Measurements from ENCODE around the gene SYVN1. TPM values are rescaled to one million over a fixed set of nuclear protein-coding genes. Genes with fewer than 3 reads are reported as not detected.

SYVN1 gene
- total and polyA plus RNA-seq, 4 donors, result 5.5 to 64.0 (median 38.2) TPM

- Histone ChIP-seq H3K27me3 (ENCODE audit: control insufficient read depth in 1 of 2, insufficient read depth in 2 of 2, low read length in 1 of 2) (no peaks in the 10 kb centered on the region), H3K4me3 (ENCODE audit: low read length in 2 of 2) (no peak overlapping the region), H3K27ac (ENCODE audit: low read depth in 1 of 2, low read length in 2 of 2) (no peak overlapping the region), H3K9me3 (ENCODE audit: control insufficient read depth, low read length) (no peaks in the 10 kb centered on the region), H3K36me3 (ENCODE audit: control insufficient read depth in 1 of 2, insufficient read depth in 2 of 2, low read length in 1 of 2) (peaks cover 0 to 4% of the 10 kb centered on the region in 2 donors), H3K4me1 (ENCODE audit: control insufficient read depth in 1 of 2, insufficient read depth in 2 of 2, low read length in 2 of 2) (no peaks in the 10 kb centered on the region)
- WGBS, 2 donors, result 78 to 79% methylated on average over 4 of the region's 4 CpGs
- intact Hi-C loops (cut with DNase I), result no loop called here
- ATAC-seq (ENCODE audit: low FRiP score) (no peak), DNase-seq (no peak)
Measured at GRCh38 chr11:65104628-65105027, 29.7 kb downstream of the SYVN1 start.

GRCh38 chr11:65103476-65103875, 30.8 kb downstream of the SYVN1 start:
- Histone ChIP-seq H3K27me3 (ENCODE audit: control insufficient read depth in 1 of 2, insufficient read depth in 2 of 2, low read length in 1 of 2) (no peaks in the 10 kb centered on the region), H3K27ac (ENCODE audit: low read depth in 1 of 2, low read length in 2 of 2) (no peak overlapping the region)

GRCh38 chr11:65102142-65103095, 31.9 kb downstream of the SYVN1 start:
- Histone ChIP-seq H3K4me3 (ENCODE audit: low read length in 2 of 2) (no peak overlapping the region), H3K27me3 (ENCODE audit: control insufficient read depth in 1 of 2, insufficient read depth in 2 of 2, low read length in 1 of 2) (no peaks in the 10 kb centered on the region), H3K27ac (ENCODE audit: low read depth in 1 of 2, low read length in 2 of 2) (peak overlapping the region in 1 of 2 donors; percentile 53), H3K9me3 (ENCODE audit: control insufficient read depth, low read length) (no peaks in the 10 kb centered on the region), H3K36me3 (ENCODE audit: control insufficient read depth in 1 of 2, insufficient read depth in 2 of 2, low read length in 1 of 2) (no peaks in the 10 kb centered on the region), H3K4me1 (ENCODE audit: control insufficient read depth in 1 of 2, insufficient read depth in 2 of 2, low read length in 2 of 2) (no peaks in the 10 kb centered on the region)
- ATAC-seq (ENCODE audit: low FRiP score) (peak; percentile 62), DNase-seq (no peak)
- intact Hi-C loops (cut with DNase I), result no loop called here
- 36 to 41% methylated on average over 8 of the region's 8 CpGs for WGBS, 2 donors

More at GRCh38 chr11:65103476-65103875, 30.8 kb downstream of the SYVN1 start:
- H3K4me3 ChIP-seq (ENCODE audit: low read length in 2 of 2), result no peak overlapping the region
- no peak for DNase-seq
- H3K9me3 ChIP-seq (ENCODE audit: control insufficient read depth, low read length), result no peaks in the 10 kb centered on the region
- intact Hi-C loops (cut with DNase I), result no loop called here
- H3K4me1 ChIP-seq (ENCODE audit: control insufficient read depth in 1 of 2, insufficient read depth in 2 of 2, low read length in 2 of 2), result no peaks in the 10 kb centered on the region
- no peak for ATAC-seq (ENCODE audit: low FRiP score)
- H3K36me3 ChIP-seq (ENCODE audit: control insufficient read depth in 1 of 2, insufficient read depth in 2 of 2, low read length in 1 of 2), result peaks cover 0 to 4% of the 10 kb centered on the region in 2 donors

GRCh38 chr11:65100674-65101350, 33.5 kb downstream of the SYVN1 start:
- no peaks in the 10 kb centered on the region for H3K36me3 ChIP-seq (ENCODE audit: control insufficient read depth in 1 of 2, insufficient read depth in 2 of 2, low read length in 1 of 2)
- no peaks in the 10 kb centered on the region for H3K9me3 ChIP-seq (ENCODE audit: control insufficient read depth, low read length)
- WGBS, 2 donors, result 80 to 82% methylated on average over 6 of the region's 6 CpGs
- no peak overlapping the region for H3K27ac ChIP-seq (ENCODE audit: low read depth in 1 of 2, low read length in 2 of 2)
- no peaks in the 10 kb centered on the region for H3K27me3 ChIP-seq (ENCODE audit: control insufficient read depth in 1 of 2, insufficient read depth in 2 of 2, low read length in 1 of 2)
- no peak overlapping the region for H3K4me3 ChIP-seq (ENCODE audit: low read length in 2 of 2)
- intact Hi-C loops (cut with DNase I), result no loop called here
- H3K4me1 ChIP-seq (ENCODE audit: control insufficient read depth in 1 of 2, insufficient read depth in 2 of 2, low read length in 2 of 2), result no peaks in the 10 kb centered on the region
- ATAC-seq (ENCODE audit: low FRiP score), result no peak
- DNase-seq, result no peak

- peak overlapping the region; percentile 78 to 98 for H3K4me3 ChIP-seq (ENCODE audit: low read length in 2 of 2)
Measured at GRCh38 chr11:65096926-65097325, 37.4 kb downstream of the SYVN1 start.

GRCh38 chr11:65095974-65096806, 38.1 kb downstream of the SYVN1 start, which contains the start of gene VPS51:
Gene VPS51, plus strand, starts transcription at chr11:65096214. Its CDS starts 37 bp downstream, at chr11:65096251.
- no peaks in the 10 kb centered on the region for H3K9me3 ChIP-seq (ENCODE audit: control insufficient read depth, low read length)
- peak within 1 kb of the TSS; percentile 78 to 98 for H3K4me3 ChIP-seq (ENCODE audit: low read length in 2 of 2)
- DNase-seq (peak; percentile 93), ATAC-seq (ENCODE audit: low FRiP score) (peak; percentile 96)
- no peaks in the 10 kb centered on the region for H3K4me1 ChIP-seq (ENCODE audit: control insufficient read depth in 1 of 2, insufficient read depth in 2 of 2, low read length in 2 of 2)
- 0 to 1% methylated on average over 49 to 52 of the region's 52 CpGs for WGBS, 2 donors
- H3K27ac ChIP-seq (ENCODE audit: low read depth in 1 of 2, low read length in 2 of 2), result peak within 1 kb of the TSS; percentile 41 to 80
- H3K27me3 ChIP-seq (ENCODE audit: control insufficient read depth in 1 of 2, insufficient read depth in 2 of 2, low read length in 1 of 2), result no peaks in the 10 kb centered on the region
- intact Hi-C loops (cut with DNase I), result loop anchor here in 1 of 2 donors (5.0 kb wide), 1 partner anchor 54 kb away; the partner anchor contains the start of gene SAC3D1
- no peaks in the 10 kb centered on the region for H3K36me3 ChIP-seq (ENCODE audit: control insufficient read depth in 1 of 2, insufficient read depth in 2 of 2, low read length in 1 of 2)

More at GRCh38 chr11:65096926-65097325, 37.4 kb downstream of the SYVN1 start:
- H3K27me3 ChIP-seq (ENCODE audit: control insufficient read depth in 1 of 2, insufficient read depth in 2 of 2, low read length in 1 of 2), result no peaks in the 10 kb centered on the region
- ATAC-seq (ENCODE audit: low FRiP score) (no peak), DNase-seq (no peak)
- no peak overlapping the region for H3K27ac ChIP-seq (ENCODE audit: low read depth in 1 of 2, low read length in 2 of 2)
- H3K9me3 ChIP-seq (ENCODE audit: control insufficient read depth, low read length), result no peaks in the 10 kb centered on the region
- no peaks in the 10 kb centered on the region for H3K4me1 ChIP-seq (ENCODE audit: control insufficient read depth in 1 of 2, insufficient read depth in 2 of 2, low read length in 2 of 2)
- H3K36me3 ChIP-seq (ENCODE audit: control insufficient read depth in 1 of 2, insufficient read depth in 2 of 2, low read length in 1 of 2), result no peaks in the 10 kb centered on the region
- intact Hi-C loops (cut with DNase I), result loop anchor here in 1 of 2 donors (5.0 kb wide), 1 partner anchor 55 kb away; the partner anchor contains the start of gene SAC3D1
- WGBS, 2 donors, result 30 to 32% methylated on average over 8 of the region's 8 CpGs

- DNase-seq (no peak), ATAC-seq (ENCODE audit: low FRiP score) (no peak)
- 71 to 74% methylated on average over 22 of the region's 22 CpGs for WGBS, 2 donors
- no peaks in the 10 kb centered on the region for H3K9me3 ChIP-seq (ENCODE audit: control insufficient read depth, low read length)
- H3K27me3 ChIP-seq (ENCODE audit: control insufficient read depth in 1 of 2, insufficient read depth in 2 of 2, low read length in 1 of 2), result no peaks in the 10 kb centered on the region
- H3K27ac ChIP-seq (ENCODE audit: low read depth in 1 of 2, low read length in 2 of 2), result no peak overlapping the region
- no peak overlapping the region for H3K4me3 ChIP-seq (ENCODE audit: low read length in 2 of 2)
- no peaks in the 10 kb centered on the region for H3K36me3 ChIP-seq (ENCODE audit: control insufficient read depth in 1 of 2, insufficient read depth in 2 of 2, low read length in 1 of 2)
- intact Hi-C loops (cut with DNase I), result loop anchor here in 1 of 2 donors (5.0 kb wide), 1 partner anchor 53 kb away; the partner anchor contains the start of gene SAC3D1
- no peaks in the 10 kb centered on the region for H3K4me1 ChIP-seq (ENCODE audit: control insufficient read depth in 1 of 2, insufficient read depth in 2 of 2, low read length in 2 of 2)
Measured at GRCh38 chr11:65095427-65095826, 38.9 kb downstream of the SYVN1 start.

GRCh38 chr11:65090628-65091027, 43.7 kb downstream of the SYVN1 start:
- Histone ChIP-seq H3K27me3 (ENCODE audit: control insufficient read depth in 1 of 2, insufficient read depth in 2 of 2, low read length in 1 of 2) (no peaks in the 10 kb centered on the region), H3K9me3 (ENCODE audit: control insufficient read depth, low read length) (no peaks in the 10 kb centered on the region), H3K4me3 (ENCODE audit: low read length in 2 of 2) (no peak overlapping the region), H3K4me1 (ENCODE audit: control insufficient read depth in 1 of 2, insufficient read depth in 2 of 2, low read length in 2 of 2) (no peaks in the 10 kb centered on the region), H3K27ac (ENCODE audit: low read depth in 1 of 2, low read length in 2 of 2) (no peak overlapping the region), H3K36me3 (ENCODE audit: control insufficient read depth in 1 of 2, insufficient read depth in 2 of 2, low read length in 1 of 2) (no peaks in the 10 kb centered on the region)
- intact Hi-C loops (cut with DNase I), result no loop called here
- 89 to 95% methylated on average over 4 of the region's 4 CpGs for WGBS, 2 donors
- ATAC-seq (ENCODE audit: low FRiP score), result no peak
- no peak for DNase-seq
